Kidney (tissue), 14 donors: ENCODE data around the gene COLEC12. TPM values are rescaled to one million over a fixed set of nuclear protein-coding genes. Genes with fewer than 3 reads are reported as not detected.

Experiments
- DNase-seq, 5 donors: peaks; one replicate each; pipeline ENCODE4 v3.0.0-alpha.2; 2013 to 2020
- FAIRE-seq: peaks from 2 replicates; lab custom pipeline; 2012; peaks lifted over from hg19 to GRCh38; lab: Jason Lieb, UNC
- H3K27ac ChIP-seq, 2 donors: one replicate each; pipeline ENCODE4 v1.7.0; 2013; ENCODE audit warnings: low read depth in 2 of 2, low read length in 2 of 2, inconsistent platforms in 1 of 2
- H3K27me3 ChIP-seq: one replicate; pipeline ENCODE4 v1.7.1; 2013; ENCODE audit warnings: low read length, inconsistent platforms; ENCODE audit not compliant: control insufficient read depth, insufficient read depth
- H3K36me3 ChIP-seq, 3 donors: one replicate each; pipeline versions ENCODE4 v1.7.0 to v1.7.1; 2013; ENCODE audit warnings: low read length in 3 of 3, control low read depth in 1 of 3, inconsistent platforms in 1 of 3; ENCODE audit not compliant: insufficient read depth in 3 of 3, control insufficient read depth in 2 of 3
- H3K4me1 ChIP-seq, 3 donors: one replicate each; pipeline versions ENCODE4 v1.7.0 to v1.7.1; 2013; ENCODE audit warnings: low read length in 3 of 3, inconsistent platforms in 1 of 3, low read depth in 1 of 3; ENCODE audit not compliant: control insufficient read depth in 2 of 3, insufficient read depth in 2 of 3
- H3K4me3 ChIP-seq, 3 donors: one replicate each; pipeline versions ENCODE4 v1.7.0 to v1.8.1; 2013; ENCODE audit warnings: low read length in 3 of 3, control low read depth in 1 of 3, inconsistent platforms in 1 of 3
- H3K9ac ChIP-seq, 3 donors: one replicate each; pipeline versions ENCODE4 v1.7.0 to v1.7.1; 2013; ENCODE audit warnings: low read length in 3 of 3, control low read depth in 1 of 3, inconsistent platforms in 1 of 3
- H3K9me3 ChIP-seq, 3 donors: one replicate each; pipeline versions ENCODE4 v1.7.0 to v1.7.1; 2013; ENCODE audit warnings: low read length in 3 of 3, control low read depth in 1 of 3, inconsistent platforms in 1 of 3; ENCODE audit not compliant: control insufficient read depth in 2 of 3, insufficient read depth in 1 of 3
- CTCF ChIP-seq: IDR thresholded peaks from 3 replicates; pipeline ENCODE4 v1.5.1; 2012; ENCODE audit warnings: mild to moderate bottlenecking, moderate library complexity, borderline replicate concordance; ENCODE audit not compliant: insufficient read depth; ENCODE audit errors: extremely low read depth
- intact Hi-C: fragments of 100-400 bp; cut with DNase I; formaldehyde crosslinking; loops from one replicate; pipeline ENCODE4 v1.11.1; 2022
- polyA plus RNA-seq: library from polyadenylated mRNA; stranded (reverse); fragments of 350-450 nt; fragmentation: Illumina TruSeq; extraction: RNeasy Lipid Tissue Mini Kit (QIAGEN cat#74804); gene quantifications from one replicate; pipeline ENCODE4 v1.2.3, GENCODE V29; 2014; ENCODE audit warnings: low read depth, low replicate concordance; ENCODE audit not compliant: insufficient read depth
- total RNA-seq: library from RNA; stranded (reverse); fragmentation: NEBNext Ultra II Directional; extraction: Animal tissue kit (Norgen Biotek cat#: 25700); gene quantifications from one replicate; pipeline ENCODE4 v1.2.1, GENCODE V29; 2021
- donor health status: control.
- donor health status: control.
- donor health status: control.
- donor health status: control.
- donor health status: control.
- donor health status: DM: yes; HTN: yes; CAD: no.
- donor health status: Normal renal cell carcinoma (clear cell type).

Gene COLEC12
- total and polyA plus RNA-seq, 2 donors from 2014 or later: 1.3 to 7.4 TPM

DNA sequence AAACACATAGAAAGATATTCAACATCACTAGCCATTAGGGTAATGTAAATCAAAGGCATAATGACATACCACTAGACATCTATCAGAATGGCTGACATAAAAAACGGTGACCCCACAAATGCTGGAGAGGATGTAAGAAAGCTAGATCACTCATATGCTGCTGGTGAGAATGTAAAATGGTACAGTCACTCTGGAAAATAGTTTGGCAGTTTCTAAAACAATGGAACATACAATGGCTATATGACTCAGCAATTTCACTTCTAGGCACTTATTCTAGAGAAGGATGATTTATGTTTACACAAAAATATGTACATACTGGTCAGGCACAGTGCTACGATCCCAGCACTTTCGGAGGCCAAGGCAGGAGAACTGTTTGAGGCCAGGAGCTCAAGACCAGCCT, 87.3 kb downstream of the COLEC12 start:
- TF ChIP-seq CTCF: no peak

GRCh38 chr18:410047-410455, 90.5 kb downstream of the COLEC12 start:
- intact Hi-C loops: no loop called here
- no peak for FAIRE-seq
- H3K27ac ChIP-seq: no peak overlapping the region

More for the DNA sequence above, 87.3 kb downstream of the COLEC12 start:
- Histone ChIP-seq H3K27ac (no peak overlapping the region), H3K27me3 (no peaks in the 10 kb centered on the region), H3K36me3 (no peaks in the 10 kb centered on the region), H3K4me1 (no peaks in the 10 kb centered on the region), H3K4me3 (no peak overlapping the region), H3K9me3 (no peaks in the 10 kb centered on the region), H3K9ac (no peak overlapping the region)
- no peak for DNase-seq
- intact Hi-C loops: no loop called here
- FAIRE-seq: no peak

DNA sequence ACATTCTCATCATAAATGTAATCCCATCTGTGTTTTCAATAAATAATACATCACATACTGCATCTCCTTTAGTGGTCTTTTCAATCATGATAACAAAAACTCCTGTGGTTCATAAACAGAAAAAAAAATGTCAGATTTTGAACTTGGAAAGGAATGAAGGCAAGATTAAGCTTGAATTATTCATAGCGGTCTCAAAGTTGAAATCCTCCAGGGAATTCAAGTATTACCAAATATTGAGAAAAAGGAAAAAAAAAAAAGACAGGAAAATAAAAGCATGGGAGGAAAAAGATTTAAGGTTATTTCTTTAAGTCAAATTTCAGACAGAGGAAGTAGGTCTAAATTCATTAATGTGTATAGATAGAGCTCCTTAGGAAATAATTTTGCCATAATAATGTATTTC, 92.1 kb downstream of the COLEC12 start:
- TF ChIP-seq CTCF: no peak
- H3K4me1 ChIP-seq: no peaks in the 10 kb centered on the region
- FAIRE-seq: no peak
- peaks cover 0 to 3% (median 0%) of the 10 kb centered on the region in 3 donors for H3K9me3 ChIP-seq
- H3K27ac ChIP-seq: no peak overlapping the region
- no peak overlapping the region for H3K4me3 ChIP-seq
- H3K36me3 ChIP-seq: no peaks in the 10 kb centered on the region
- intact Hi-C loops: no loop called here
- H3K9ac ChIP-seq: no peak overlapping the region
- no peaks in the 10 kb centered on the region for H3K27me3 ChIP-seq
- no peak for DNase-seq

More at GRCh38 chr18:410047-410455, 90.5 kb downstream of the COLEC12 start:
- no peaks in the 10 kb centered on the region for H3K27me3 ChIP-seq
- H3K4me1 ChIP-seq: no peaks in the 10 kb centered on the region
- no peak for TF ChIP-seq CTCF
- no peak overlapping the region for H3K4me3 ChIP-seq
- no peaks in the 10 kb centered on the region for H3K36me3 ChIP-seq
- H3K9ac ChIP-seq: no peak overlapping the region
- H3K9me3 ChIP-seq: peaks cover 0 to under 1% (median 0%) of the 10 kb centered on the region in 3 donors
- DNase-seq: no peak

DNA sequence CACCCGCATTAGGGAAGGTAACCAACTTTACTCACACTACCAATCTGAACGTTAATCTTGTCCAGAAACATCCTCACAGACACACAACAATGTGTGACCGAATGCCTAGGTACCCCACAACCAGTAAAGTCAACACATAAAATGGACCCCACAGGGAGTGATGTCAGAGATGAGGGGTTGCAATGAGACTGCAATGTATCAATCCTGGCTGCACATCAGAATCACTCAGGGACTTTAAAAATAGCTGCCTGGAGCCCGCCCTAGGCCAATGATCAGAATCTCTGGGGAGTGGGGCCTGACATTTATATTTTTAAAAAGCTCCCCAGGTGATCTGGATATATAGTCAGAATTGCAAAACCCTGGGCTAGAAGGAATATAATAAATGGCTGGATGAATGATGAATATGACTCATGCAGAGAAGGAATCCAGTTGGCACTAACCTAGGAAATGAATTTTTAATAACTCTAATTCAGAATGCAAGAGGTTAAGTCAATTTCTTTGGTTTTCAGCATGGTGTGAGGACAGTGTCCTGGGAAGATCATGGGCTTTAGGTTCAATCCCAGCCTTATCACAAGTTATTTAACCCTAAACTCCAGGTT, 92.8 kb downstream of the COLEC12 start:
- Histone ChIP-seq H3K36me3 (no peaks in the 10 kb centered on the region), H3K9ac (no peak overlapping the region), H3K27ac (no peak overlapping the region), H3K27me3 (no peaks in the 10 kb centered on the region), H3K4me3 (no peak overlapping the region), H3K9me3 (peaks cover 0 to 3% (median 0%) of the 10 kb centered on the region in 3 donors), H3K4me1 (no peaks in the 10 kb centered on the region)
- intact Hi-C loops: no loop called here
- no peak for DNase-seq
- FAIRE-seq: no peak
- no peak for TF ChIP-seq CTCF
